ENCODE data around the gene TMEM214.

TMEM214 gene

DNA sequence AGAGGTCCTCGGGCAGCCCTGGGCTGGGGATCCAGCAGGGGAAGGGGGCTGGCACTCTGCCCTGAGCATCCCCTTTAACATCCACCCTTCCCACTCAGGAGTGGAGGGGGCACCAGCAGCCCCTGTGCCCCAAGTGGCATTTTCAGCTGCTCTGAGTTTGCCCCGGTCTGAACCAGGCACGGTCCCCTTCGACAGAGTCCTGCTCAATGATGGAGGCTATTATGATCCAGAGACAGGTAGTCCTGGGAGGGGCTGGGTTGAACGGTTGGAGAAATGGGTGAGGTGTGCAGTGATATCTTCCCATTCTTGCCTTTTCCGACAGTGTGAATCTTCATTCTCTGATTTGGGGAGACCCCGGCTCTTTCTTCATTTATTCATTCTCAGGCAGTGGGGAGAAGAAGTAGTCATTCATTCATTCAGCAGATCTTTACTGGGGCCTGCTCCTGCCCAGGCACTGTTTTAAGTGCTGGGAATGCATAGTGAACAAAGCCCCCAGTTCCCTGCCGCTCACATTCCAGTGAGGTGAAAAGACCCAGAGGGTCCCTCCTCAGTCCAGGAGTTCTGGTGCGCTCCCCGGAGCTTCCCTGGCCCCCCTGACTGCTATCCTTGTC is 52.4 kb downstream of the TMEM214 start:
- no peak for DNase-seq (ENCODE audit: low read depth)

DNA sequence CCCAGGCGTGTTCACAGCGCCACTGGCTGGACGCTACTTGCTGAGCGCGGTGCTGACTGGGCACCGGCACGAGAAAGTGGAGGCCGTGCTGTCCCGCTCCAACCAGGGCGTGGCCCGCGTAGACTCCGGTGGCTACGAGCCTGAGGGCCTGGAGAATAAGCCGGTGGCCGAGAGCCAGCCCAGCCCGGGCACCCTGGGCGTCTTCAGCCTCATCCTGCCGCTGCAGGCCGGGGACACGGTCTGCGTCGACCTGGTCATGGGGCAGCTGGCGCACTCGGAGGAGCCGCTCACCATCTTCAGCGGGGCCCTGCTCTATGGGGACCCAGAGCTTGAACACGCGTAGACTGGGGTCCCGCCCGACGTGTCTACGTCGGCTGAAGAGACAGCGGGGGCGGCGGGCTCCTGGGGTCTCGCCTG is 52.9 kb downstream of the TMEM214 start:
- no peak for DNase-seq (ENCODE audit: low read depth)

GRCh38 chr2:27086090-27086723 is 53.4 kb downstream of the TMEM214 start:
- peak; percentile 89 for DNase-seq (ENCODE audit: low read depth)

- DNase-seq (ENCODE audit: low read depth) = no peak
Observed at GRCh38 chr2:27086724-27087593, 54.2 kb downstream of the TMEM214 start, which contains the start of gene KHK. Gene KHK (plus strand): TSS chr2:27086772. CDS start chr2:27087260, 488 bp downstream.

- no peak for DNase-seq (ENCODE audit: low read depth)
Observed at GRCh38 chr2:27087823-27088410, 55.2 kb downstream of the TMEM214 start.

- DNase-seq (ENCODE audit: low read depth) = no peak
Observed at GRCh38 chr2:27088634-27089033, 55.9 kb downstream of the TMEM214 start.

DNA sequence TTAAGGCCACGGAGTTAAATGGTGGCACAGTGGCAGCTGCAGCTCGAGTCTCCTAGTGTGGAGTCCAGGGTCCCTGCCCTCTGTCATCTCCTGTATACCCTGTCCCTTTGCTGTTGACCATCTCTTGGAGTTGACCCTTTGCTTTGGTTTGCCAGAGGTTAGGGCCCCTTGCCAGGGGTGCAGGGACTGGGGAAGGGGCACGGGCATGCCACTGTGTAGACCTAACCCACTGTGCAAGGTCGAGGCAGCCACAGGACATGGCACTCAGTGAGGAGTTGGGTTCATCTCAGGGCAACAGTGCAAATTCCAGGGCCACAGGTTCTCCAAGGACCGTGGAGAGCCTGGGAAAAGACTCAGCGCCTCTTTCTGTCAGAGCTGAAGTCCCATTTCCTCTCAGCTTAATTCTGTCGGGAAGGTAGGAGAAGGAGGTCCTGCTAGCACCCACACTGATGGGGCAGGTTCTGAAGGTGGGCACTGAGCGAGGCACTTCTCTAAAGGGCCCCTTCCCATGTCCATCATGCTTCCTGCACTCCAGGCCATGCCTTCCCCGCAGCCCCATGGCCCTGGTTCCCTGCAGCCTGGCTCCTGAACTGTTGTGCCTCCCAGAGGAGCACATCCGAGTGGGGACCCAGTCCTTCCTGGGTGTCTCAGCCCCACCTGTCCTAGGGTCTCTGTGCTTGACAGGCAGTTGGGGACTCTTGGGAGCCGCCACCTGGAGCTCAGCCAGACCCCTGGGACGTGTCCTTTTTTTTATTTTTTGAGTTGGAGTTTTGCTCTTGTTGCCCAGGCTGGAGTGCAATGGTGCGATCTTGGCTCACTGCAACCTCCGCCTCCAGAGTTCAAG is 56.6 kb downstream of the TMEM214 start:
- DNase-seq (ENCODE audit: low read depth) = no peak
